ENCODE data around the gene RAVER2.

The RAVER2 gene

GRCh38 chr1:64822621-64823020, 77.7 kb downstream of the RAVER2 start:
- H3K79me2 ChIP-seq (ENCODE audit: insufficient read depth, low read length) = no peaks in the 10 kb centered on the region
- H3K9me3 ChIP-seq (ENCODE audit: low read length) = no peaks in the 10 kb centered on the region
- TF ChIP-seq, protein P1, sequence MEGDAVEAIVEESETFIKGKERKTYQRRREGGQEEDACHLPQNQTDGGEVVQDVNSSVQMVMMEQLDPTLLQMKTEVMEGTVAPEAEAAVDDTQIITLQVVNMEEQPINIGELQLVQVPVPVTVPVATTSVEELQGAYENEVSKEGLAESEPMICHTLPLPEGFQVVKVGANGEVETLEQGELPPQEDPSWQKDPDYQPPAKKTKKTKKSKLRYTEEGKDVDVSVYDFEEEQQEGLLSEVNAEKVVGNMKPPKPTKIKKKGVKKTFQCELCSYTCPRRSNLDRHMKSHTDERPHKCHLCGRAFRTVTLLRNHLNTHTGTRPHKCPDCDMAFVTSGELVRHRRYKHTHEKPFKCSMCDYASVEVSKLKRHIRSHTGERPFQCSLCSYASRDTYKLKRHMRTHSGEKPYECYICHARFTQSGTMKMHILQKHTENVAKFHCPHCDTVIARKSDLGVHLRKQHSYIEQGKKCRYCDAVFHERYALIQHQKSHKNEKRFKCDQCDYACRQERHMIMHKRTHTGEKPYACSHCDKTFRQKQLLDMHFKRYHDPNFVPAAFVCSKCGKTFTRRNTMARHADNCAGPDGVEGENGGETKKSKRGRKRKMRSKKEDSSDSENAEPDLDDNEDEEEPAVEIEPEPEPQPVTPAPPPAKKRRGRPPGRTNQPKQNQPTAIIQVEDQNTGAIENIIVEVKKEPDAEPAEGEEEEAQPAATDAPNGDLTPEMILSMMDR (IDR thresholded peaks at IDR 0.05; ENCODE audit: low read length) = no peak
- no peak for TF ChIP-seq EZH2 (IDR thresholded peaks at IDR 0.05; ENCODE audit: borderline replicate concordance, low read length)
- no peaks in the 10 kb centered on the region for H3K36me3 ChIP-seq (ENCODE audit: insufficient read depth, low read length)
- H4K20me1 ChIP-seq (ENCODE audit: insufficient read depth, low read length) = no peaks in the 10 kb centered on the region
- H3K4me1 ChIP-seq (ENCODE audit: insufficient read depth, low read length, severe bottlenecking) = no peaks in the 10 kb centered on the region
- no peaks in the 10 kb centered on the region for H3K9me2 ChIP-seq (ENCODE audit: low read depth, low read length)
- H3K4me3 ChIP-seq (ENCODE audit: low read depth, low read length, poor library complexity, severe bottlenecking) = no peak overlapping the region
- H3K4me2 ChIP-seq (ENCODE audit: low read length) = no peak overlapping the region
- no peaks in the 10 kb centered on the region for H3K27me3 ChIP-seq (ENCODE audit: insufficient read depth, low read length)
- H3F3A ChIP-seq (ENCODE audit: insufficient read depth, low read length) = no peaks in the 10 kb centered on the region
- no peak overlapping the region for H2AFZ ChIP-seq (ENCODE audit: low read length)
- H3K27ac ChIP-seq (ENCODE audit: low read depth, low read length, poor library complexity, severe bottlenecking) = no peak overlapping the region
- no peak overlapping the region for H3K9ac ChIP-seq (ENCODE audit: low read length)

DNA sequence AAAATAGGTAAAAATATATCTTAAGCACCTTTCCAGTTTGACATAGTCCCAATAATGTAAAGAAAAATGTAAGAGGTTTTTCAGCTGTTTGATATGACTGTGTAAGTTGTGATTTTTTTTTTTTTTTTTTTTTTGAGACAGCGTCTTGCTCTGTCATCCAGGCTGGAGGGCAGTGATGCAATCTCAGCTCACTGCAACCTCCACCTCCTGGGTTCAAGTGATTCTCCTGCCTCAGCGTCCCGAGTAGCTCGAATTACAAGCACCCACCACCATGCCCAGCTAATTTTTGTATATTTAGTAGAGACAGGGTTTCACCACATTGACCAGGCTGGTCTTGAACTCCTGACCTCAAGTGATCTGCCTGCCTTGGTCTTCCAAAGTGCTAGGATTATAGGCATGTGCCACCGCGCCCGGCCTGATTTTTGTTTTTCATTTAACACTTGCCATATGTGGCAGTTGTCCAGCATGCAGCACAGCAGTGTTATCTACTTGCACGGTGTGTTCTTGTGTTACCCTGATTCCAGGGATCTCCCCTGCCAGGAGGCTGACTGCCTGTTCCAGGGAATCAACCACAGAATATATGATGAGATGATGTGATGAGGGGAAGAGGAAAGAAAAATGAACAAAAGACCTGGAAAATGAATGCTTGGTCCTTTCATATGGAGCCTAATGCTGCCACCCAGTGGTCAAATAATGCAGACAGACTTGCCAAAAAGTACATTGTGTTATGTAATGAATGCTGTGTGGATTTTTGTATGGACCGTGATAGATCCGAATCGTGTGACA, 79.0 kb downstream of the RAVER2 start:
- no peaks in the 10 kb centered on the region for H3K9me2 ChIP-seq (ENCODE audit: low read depth, low read length)
- no peak overlapping the region for H3K27ac ChIP-seq (ENCODE audit: low read depth, low read length, poor library complexity, severe bottlenecking)
- no peaks in the 10 kb centered on the region for H3K79me2 ChIP-seq (ENCODE audit: insufficient read depth, low read length)
- H3K9me3 ChIP-seq (ENCODE audit: low read length) = no peaks in the 10 kb centered on the region
- H2AFZ ChIP-seq (ENCODE audit: low read length) = no peak overlapping the region
- H3K4me2 ChIP-seq (ENCODE audit: low read length) = no peak overlapping the region
- H3K4me3 ChIP-seq (ENCODE audit: low read depth, low read length, poor library complexity, severe bottlenecking) = no peak overlapping the region
- no peaks in the 10 kb centered on the region for H4K20me1 ChIP-seq (ENCODE audit: insufficient read depth, low read length)
- no peak for TF ChIP-seq EZH2 (IDR thresholded peaks at IDR 0.05; ENCODE audit: borderline replicate concordance, low read length)
- TF ChIP-seq, protein P1 (IDR thresholded peaks at IDR 0.05; ENCODE audit: low read length) = peak; percentile 90
- no peak overlapping the region for H3K9ac ChIP-seq (ENCODE audit: low read length)
- H3K36me3 ChIP-seq (ENCODE audit: insufficient read depth, low read length) = no peaks in the 10 kb centered on the region
- H3K4me1 ChIP-seq (ENCODE audit: insufficient read depth, low read length, severe bottlenecking) = no peaks in the 10 kb centered on the region
- no peaks in the 10 kb centered on the region for H3F3A ChIP-seq (ENCODE audit: insufficient read depth, low read length)
- H3K27me3 ChIP-seq (ENCODE audit: insufficient read depth, low read length) = no peaks in the 10 kb centered on the region

DNA sequence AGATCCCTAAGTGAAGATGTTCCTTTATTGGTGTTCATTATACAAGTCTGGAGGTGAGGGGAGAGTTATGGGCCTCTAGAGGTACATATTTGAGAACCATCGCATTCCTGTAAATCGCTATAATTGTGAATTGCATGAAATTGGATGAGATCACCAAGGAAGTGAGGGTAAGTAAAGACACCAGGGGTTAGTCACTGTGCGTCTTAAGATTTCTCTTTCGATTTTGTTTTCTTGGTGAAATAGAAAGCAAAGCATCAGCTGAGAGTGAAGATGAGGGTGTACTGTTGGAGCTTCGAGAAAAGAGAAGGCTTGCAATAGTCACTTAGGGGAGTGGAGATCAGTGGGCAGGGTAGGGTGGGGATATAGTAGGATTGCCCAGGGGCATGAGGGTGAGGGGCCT, 82.1 kb downstream of the RAVER2 start:
- H3K36me3 ChIP-seq (ENCODE audit: insufficient read depth, low read length) = no peaks in the 10 kb centered on the region
- no peaks in the 10 kb centered on the region for H3K9me2 ChIP-seq (ENCODE audit: low read depth, low read length)
- no peaks in the 10 kb centered on the region for H3K9me3 ChIP-seq (ENCODE audit: low read length)
- H3K9ac ChIP-seq (ENCODE audit: low read length) = no peak overlapping the region
- H3K4me1 ChIP-seq (ENCODE audit: insufficient read depth, low read length, severe bottlenecking) = no peaks in the 10 kb centered on the region
- H3K4me3 ChIP-seq (ENCODE audit: low read depth, low read length, poor library complexity, severe bottlenecking) = no peak overlapping the region
- no peaks in the 10 kb centered on the region for H3K27me3 ChIP-seq (ENCODE audit: insufficient read depth, low read length)
- H3K79me2 ChIP-seq (ENCODE audit: insufficient read depth, low read length) = no peaks in the 10 kb centered on the region
- no peak overlapping the region for H2AFZ ChIP-seq (ENCODE audit: low read length)
- no peaks in the 10 kb centered on the region for H3F3A ChIP-seq (ENCODE audit: insufficient read depth, low read length)
- no peak overlapping the region for H3K27ac ChIP-seq (ENCODE audit: low read depth, low read length, poor library complexity, severe bottlenecking)
- TF ChIP-seq, protein P1 (IDR thresholded peaks at IDR 0.05; ENCODE audit: low read length) = no peak
- no peak for TF ChIP-seq EZH2 (IDR thresholded peaks at IDR 0.05; ENCODE audit: borderline replicate concordance, low read length)
- no peaks in the 10 kb centered on the region for H4K20me1 ChIP-seq (ENCODE audit: insufficient read depth, low read length)
- no peak overlapping the region for H3K4me2 ChIP-seq (ENCODE audit: low read length)

All from OCI-LY1 (cell line).